Sigmoid colon (tissue), 7 donors: Measurements from ENCODE around the gene ARHGAP28. TPM values are rescaled to one million over a fixed set of nuclear protein-coding genes. Genes with fewer than 3 reads are reported as not detected.
A peak's percentile ranks its signal among the peaks of the same experiment; 100 is the strongest.

Source experiments
- DNase-seq: peaks from one replicate; pipeline ENCODE4 v3.0.0-alpha.2; 2019
- H3K27ac ChIP-seq, 4 donors: fragments of 200-600 bp; sonication (generic); one replicate each; pipeline ENCODE4 v1.5.1; 2016 to 2019; ENCODE audit warnings: mild to moderate bottlenecking in 1 of 4
- H3K27me3 ChIP-seq, 3 donors: fragments of 200-600 bp; sonication (generic); one replicate each; pipeline ENCODE4 v1.5.1; 2019; ENCODE audit warnings: mild to moderate bottlenecking in 1 of 3
- H3K36me3 ChIP-seq, 4 donors: fragments of 200-600 bp; sonication (generic); one replicate each; pipeline ENCODE4 v1.5.1; 2016 to 2019
- H3K4me1 ChIP-seq, 4 donors: fragments of 200-600 bp; sonication (generic); one replicate each; pipeline ENCODE4 v1.5.1; 2017 to 2019
- H3K4me3 ChIP-seq, 4 donors: fragments of 200-600 bp; sonication (generic); one replicate each; pipeline ENCODE4 v1.5.1; 2017 to 2019; ENCODE audit warnings: mild to moderate bottlenecking in 2 of 4, moderate library complexity in 1 of 4
- H3K9me3 ChIP-seq, 4 donors: fragments of 200-600 bp in 3 of 4; sonication (generic) in 3 of 4; one replicate each; pipeline versions ENCODE4 v1.5.1 to v1.6.1; 2013 to 2019
- EP300 ChIP-seq, 4 donors: sonication (generic); formaldehyde crosslinking; IDR thresholded peaks; one replicate each; pipeline ENCODE4 v1.6.1; 2017; ENCODE audit warnings: antibody characterized with exemption in 4 of 4
- POLR2A ChIP-seq, 2 donors: fragments of 450-650 bp; IDR thresholded peaks; one replicate each; pipeline ENCODE4 v1.6.1; 2016; ENCODE audit warnings: antibody characterized with exemption in 2 of 2, mild to moderate bottlenecking in 2 of 2, moderate library complexity in 2 of 2
- POLR2AphosphoS5 ChIP-seq, 4 donors: sonication (generic); formaldehyde crosslinking; IDR thresholded peaks; one replicate each; pipeline ENCODE4 v1.6.1; 2017; ENCODE audit warnings: antibody characterized with exemption in 4 of 4
- WGBS, 2 donors: extraction: QIAGEN DNeasy Blood & Tissue Kit; methylation state at CpG; one replicate each; pipeline ENCODE4 v1.1.7; 2013; 5-methylcytosine and 5-hydroxymethylcytosine counted together
- intact Hi-C: fragments of 100-400 bp; cut with DNase I; formaldehyde crosslinking; loops from one replicate; pipeline ENCODE4 v1.15.1; 2023
- polyA plus RNA-seq, 3 donors: library from polyadenylated mRNA; stranded (reverse); fragments of 200-250 nt; gene quantifications; one replicate each; pipeline ENCODE4 v1.2.3, GENCODE V29; 2013
- total RNA-seq, 4 donors: library from RNA; depleted of rRNA; stranded (reverse); fragments of >200 nt; gene quantifications; one replicate each; pipeline ENCODE4 v1.1.0, GENCODE V29; 2016
- TF ChIP-seq, protein P1 (sequence below), 4 experiments: fragments of 450-650 bp in 3 of 4; fragments of 200-600 bp in 1 of 4; IDR thresholded peaks; one replicate each; pipeline ENCODE4 v1.5.1; 2016 to 2019; ENCODE audit warnings: antibody characterized with exemption in 4 of 4, mild to moderate bottlenecking in 3 of 4, moderate library complexity in 2 of 4
- donor health status: healthy with polysubstance abuse.
- donor health status: Bipolar disorder and iron deficiency.
- donor health status: healthy.

Gene ARHGAP28
- total and polyA plus RNA-seq, 7 donors: 0.23 to 13.2 (median 4.3) TPM

- H3K4me3 ChIP-seq: peak overlapping the region in 3 of 4 donors; percentile 0 to 7 (median 2)
- peak overlapping the region in 3 of 4 donors; percentile 69 to 79 (median 78) for H3K27ac ChIP-seq
- peaks cover 0 to 26% (median 19%) of the 10 kb centered on the region in 4 donors for H3K4me1 ChIP-seq
- intact Hi-C loops: no loop called here
- TF ChIP-seq POLR2AphosphoS5 (IDR thresholded peaks at IDR 0.05) (no peak), EP300 (IDR thresholded peaks at IDR 0.05) (no peak), POLR2A (IDR thresholded peaks at IDR 0.05) (no peak)
- TF ChIP-seq, protein P1, sequence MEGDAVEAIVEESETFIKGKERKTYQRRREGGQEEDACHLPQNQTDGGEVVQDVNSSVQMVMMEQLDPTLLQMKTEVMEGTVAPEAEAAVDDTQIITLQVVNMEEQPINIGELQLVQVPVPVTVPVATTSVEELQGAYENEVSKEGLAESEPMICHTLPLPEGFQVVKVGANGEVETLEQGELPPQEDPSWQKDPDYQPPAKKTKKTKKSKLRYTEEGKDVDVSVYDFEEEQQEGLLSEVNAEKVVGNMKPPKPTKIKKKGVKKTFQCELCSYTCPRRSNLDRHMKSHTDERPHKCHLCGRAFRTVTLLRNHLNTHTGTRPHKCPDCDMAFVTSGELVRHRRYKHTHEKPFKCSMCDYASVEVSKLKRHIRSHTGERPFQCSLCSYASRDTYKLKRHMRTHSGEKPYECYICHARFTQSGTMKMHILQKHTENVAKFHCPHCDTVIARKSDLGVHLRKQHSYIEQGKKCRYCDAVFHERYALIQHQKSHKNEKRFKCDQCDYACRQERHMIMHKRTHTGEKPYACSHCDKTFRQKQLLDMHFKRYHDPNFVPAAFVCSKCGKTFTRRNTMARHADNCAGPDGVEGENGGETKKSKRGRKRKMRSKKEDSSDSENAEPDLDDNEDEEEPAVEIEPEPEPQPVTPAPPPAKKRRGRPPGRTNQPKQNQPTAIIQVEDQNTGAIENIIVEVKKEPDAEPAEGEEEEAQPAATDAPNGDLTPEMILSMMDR (IDR thresholded peaks at IDR 0.05): no peak
- H3K36me3 ChIP-seq: no peaks in the 10 kb centered on the region
- 56 to 73% methylated on average over 6 of the region's 6 CpGs for WGBS, 2 donors
- no peak for DNase-seq
- H3K9me3 ChIP-seq: peaks cover 0 to 2% (median 0%) of the 10 kb centered on the region in 4 donors
- H3K27me3 ChIP-seq: no peaks in the 10 kb centered on the region
Observed at GRCh38 chr18:6752202-6752860, 22.8 kb downstream of the ARHGAP28 start.

DNA sequence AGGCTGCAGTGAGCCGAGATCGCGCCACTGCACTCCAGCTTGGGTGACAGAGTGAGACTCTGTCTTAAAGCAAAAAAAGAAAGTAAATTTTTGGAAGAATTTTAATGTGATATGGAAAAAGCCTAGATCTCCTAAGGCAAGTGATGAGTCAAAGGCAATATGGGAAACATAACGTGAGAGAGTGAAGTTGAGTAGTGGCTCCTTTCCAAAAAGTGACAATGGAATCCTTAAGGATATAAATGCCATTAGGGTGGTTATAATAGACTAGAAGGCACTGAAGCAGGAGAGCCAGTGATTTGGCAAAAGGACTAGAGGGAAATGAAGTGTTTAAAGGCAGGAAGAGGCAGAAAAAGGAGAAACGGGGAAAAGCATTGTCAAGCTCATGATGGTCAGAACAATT lies 25.6 kb downstream of the ARHGAP28 start:
- no peak for DNase-seq
- H3K27ac ChIP-seq: no peak overlapping the region
- no peak overlapping the region for H3K4me3 ChIP-seq
- WGBS, 2 donors: 85 to 86% methylated on average over 5 of the region's 5 CpGs
- peaks cover 0 to 2% (median 0%) of the 10 kb centered on the region in 4 donors for H3K9me3 ChIP-seq
- H3K4me1 ChIP-seq: peaks cover 0 to 23% (median 19%) of the 10 kb centered on the region in 4 donors
- intact Hi-C loops: no loop called here
- H3K36me3 ChIP-seq: no peaks in the 10 kb centered on the region
- H3K27me3 ChIP-seq: no peaks in the 10 kb centered on the region
- TF ChIP-seq POLR2AphosphoS5 (IDR thresholded peaks at IDR 0.05): no peak
- TF ChIP-seq, protein P1 (IDR thresholded peaks at IDR 0.05): no peak
- no peak for TF ChIP-seq EP300 (IDR thresholded peaks at IDR 0.05)
- no peak for TF ChIP-seq POLR2A (IDR thresholded peaks at IDR 0.05)

DNA sequence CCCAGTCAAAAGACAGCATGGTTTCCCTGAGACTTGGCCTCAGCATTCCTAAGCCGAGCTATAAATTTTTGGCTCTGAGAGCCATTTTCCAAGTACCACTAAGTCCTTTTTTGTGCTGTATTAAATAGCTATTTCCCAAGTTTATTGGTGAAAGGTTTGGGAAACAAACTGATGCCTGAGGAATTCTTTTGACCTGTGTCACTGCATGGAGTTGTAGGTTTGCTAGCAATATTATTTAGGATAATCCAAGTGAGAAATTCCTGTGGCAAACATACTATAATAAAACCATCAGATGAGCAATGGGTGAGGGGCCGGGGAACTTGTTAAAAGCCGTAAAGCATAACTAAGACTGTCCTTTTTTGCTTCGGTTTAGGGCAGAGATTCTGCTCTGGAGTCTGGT lies 28.4 kb downstream of the ARHGAP28 start:
- H3K4me3 ChIP-seq: peak overlapping the region in 2 of 4 donors; percentile 2 to 5
- H3K9me3 ChIP-seq: no peaks in the 10 kb centered on the region
- H3K36me3 ChIP-seq: no peaks in the 10 kb centered on the region
- no peaks in the 10 kb centered on the region for H3K27me3 ChIP-seq
- H3K27ac ChIP-seq: peak overlapping the region in 3 of 4 donors; percentile 43 to 68 (median 52)
- 50 to 62% methylated on average over 4 of the region's 4 CpGs for WGBS, 2 donors
- intact Hi-C loops: no loop called here
- H3K4me1 ChIP-seq: peaks cover 0 to 8% (median 3%) of the 10 kb centered on the region in 4 donors
- DNase-seq: no peak
- TF ChIP-seq POLR2A (IDR thresholded peaks at IDR 0.05) (no peak), POLR2AphosphoS5 (IDR thresholded peaks at IDR 0.05) (no peak), EP300 (IDR thresholded peaks at IDR 0.05) (no peak)
- TF ChIP-seq, protein P1 (IDR thresholded peaks at IDR 0.05): no peak

GRCh38 chr18:6759579-6759978 lies 30.1 kb downstream of the ARHGAP28 start:
- no peaks in the 10 kb centered on the region for H3K9me3 ChIP-seq
- peaks cover 0 to 8% (median 3%) of the 10 kb centered on the region in 4 donors for H3K4me1 ChIP-seq
- H3K4me3 ChIP-seq: no peak overlapping the region
- H3K36me3 ChIP-seq: no peaks in the 10 kb centered on the region
- TF ChIP-seq POLR2AphosphoS5 (IDR thresholded peaks at IDR 0.05) (no peak), POLR2A (IDR thresholded peaks at IDR 0.05) (no peak), EP300 (IDR thresholded peaks at IDR 0.05) (no peak)
- TF ChIP-seq, protein P1 (IDR thresholded peaks at IDR 0.05): no peak
- H3K27ac ChIP-seq: peak overlapping the region in 3 of 4 donors; percentile 9 to 68 (median 52)
- intact Hi-C loops: no loop called here
- no peaks in the 10 kb centered on the region for H3K27me3 ChIP-seq
- no peak for DNase-seq
- WGBS, 2 donors: 53 to 76% methylated on average over 2 of the region's 2 CpGs
